Type B pancreatic cell (in vitro differentiated cells): ENCODE measurements around the gene TMEFF1. TPM values are rescaled to one million over a fixed set of nuclear protein-coding genes. Genes with fewer than 3 reads are reported as not detected.
"Not testable (repeated sequence)": the region's sequence is repeated elsewhere in the genome, so short reads cannot be mapped to it uniquely, and the experiment has no call there.

ENCODE experiments used
- DNase-seq: peaks from one replicate; pipeline ENCODE4 v3.0.0; 2021; ENCODE audit warnings: mixed read lengths; ENCODE audit not compliant: unreplicated experiment; ENCODE audit errors: extremely low spot score
- H3K27ac Mint-ChIP-seq: 2 replicates; pipeline ENCODE4 v1.8.0; 2021; ENCODE audit warnings: mild to moderate bottlenecking, mixed read lengths
- H3K27me3 Mint-ChIP-seq: 2 replicates; pipeline ENCODE4 v1.8.0; 2021; ENCODE audit warnings: mixed read lengths
- H3K36me3 Mint-ChIP-seq: 2 replicates; pipeline ENCODE4 v1.8.0; 2021; ENCODE audit warnings: mixed read lengths
- H3K4me1 Mint-ChIP-seq: one replicate; pipeline ENCODE4 v1.8.0; 2021; ENCODE audit warnings: mixed read lengths; ENCODE audit not compliant: unreplicated experiment
- H3K4me3 Mint-ChIP-seq: 2 replicates; pipeline ENCODE4 v1.8.0; 2021; ENCODE audit warnings: mild to moderate bottlenecking, mixed read lengths
- H3K9me3 Mint-ChIP-seq: 2 replicates; pipeline ENCODE4 v1.8.0; 2021; ENCODE audit warnings: mixed read lengths
- total RNA-seq: library from RNA; stranded (reverse); gene quantifications from 2 replicates; pipeline ENCODE4 v1.2.1, GENCODE V29; 2021; ENCODE audit warnings: low replicate concordance
- TF ChIP-seq, protein P1 (sequence below): fragments of 200-600 bp; sonication (generic); conservative IDR thresholded peaks from 2 replicates; pipeline ENCODE4 v1.5.0; 2021; ENCODE audit warnings: antibody characterized with exemption, mild to moderate bottlenecking

The TMEFF1 gene
- total RNA-seq, 1 donor from 2014 or later, result 30.5 TPM

DNA sequence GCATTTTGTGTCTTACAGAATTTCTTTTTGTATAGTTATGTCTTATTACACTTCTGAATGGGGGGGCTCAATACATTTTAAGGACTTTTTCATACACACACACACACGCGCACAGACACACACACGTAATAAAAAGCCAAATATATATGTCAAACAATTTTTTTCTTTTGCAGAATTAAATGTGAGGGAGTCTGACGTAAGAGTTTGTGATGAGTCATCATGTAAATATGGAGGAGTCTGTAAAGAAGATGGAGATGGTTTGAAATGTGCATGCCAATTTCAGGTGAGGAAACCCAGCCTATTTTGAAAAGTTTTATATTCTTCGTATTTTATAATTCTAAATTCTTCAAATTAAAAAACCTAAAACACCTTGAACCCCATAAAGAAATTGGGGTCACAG, 25.6 kb downstream of the TMEFF1 start:
- TF ChIP-seq, protein P1, sequence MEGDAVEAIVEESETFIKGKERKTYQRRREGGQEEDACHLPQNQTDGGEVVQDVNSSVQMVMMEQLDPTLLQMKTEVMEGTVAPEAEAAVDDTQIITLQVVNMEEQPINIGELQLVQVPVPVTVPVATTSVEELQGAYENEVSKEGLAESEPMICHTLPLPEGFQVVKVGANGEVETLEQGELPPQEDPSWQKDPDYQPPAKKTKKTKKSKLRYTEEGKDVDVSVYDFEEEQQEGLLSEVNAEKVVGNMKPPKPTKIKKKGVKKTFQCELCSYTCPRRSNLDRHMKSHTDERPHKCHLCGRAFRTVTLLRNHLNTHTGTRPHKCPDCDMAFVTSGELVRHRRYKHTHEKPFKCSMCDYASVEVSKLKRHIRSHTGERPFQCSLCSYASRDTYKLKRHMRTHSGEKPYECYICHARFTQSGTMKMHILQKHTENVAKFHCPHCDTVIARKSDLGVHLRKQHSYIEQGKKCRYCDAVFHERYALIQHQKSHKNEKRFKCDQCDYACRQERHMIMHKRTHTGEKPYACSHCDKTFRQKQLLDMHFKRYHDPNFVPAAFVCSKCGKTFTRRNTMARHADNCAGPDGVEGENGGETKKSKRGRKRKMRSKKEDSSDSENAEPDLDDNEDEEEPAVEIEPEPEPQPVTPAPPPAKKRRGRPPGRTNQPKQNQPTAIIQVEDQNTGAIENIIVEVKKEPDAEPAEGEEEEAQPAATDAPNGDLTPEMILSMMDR, result no peak
- Mint-ChIP-seq H3K36me3 (peaks cover 20% of the 10 kb centered on the region), H3K9me3 (no peaks in the 10 kb centered on the region), H3K27me3 (no peaks in the 10 kb centered on the region), H3K4me1 (peaks cover 9% of the 10 kb centered on the region), H3K4me3 (no peak overlapping the region), H3K27ac (no peak overlapping the region)
- no peak for DNase-seq

DNA sequence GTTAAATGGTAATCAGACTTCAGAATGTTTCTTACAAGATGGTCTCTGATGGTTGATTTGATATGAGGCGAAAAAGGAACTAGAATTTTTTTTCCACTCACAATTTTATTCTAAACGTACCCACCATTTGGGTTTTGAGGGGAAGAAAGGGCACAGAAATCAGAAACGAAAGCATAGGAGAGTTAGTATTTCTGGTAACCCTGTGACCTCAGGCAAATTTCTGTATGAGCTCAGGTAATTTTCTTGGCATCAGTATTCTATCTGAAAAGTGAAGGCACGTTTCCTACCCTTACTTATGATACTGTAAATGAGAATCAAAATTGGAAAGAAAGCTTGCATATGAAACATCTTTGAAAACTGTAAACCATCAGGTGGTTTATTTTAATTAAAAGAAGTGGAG, 26.5 kb downstream of the TMEFF1 start:
- H3K9me3 Mint-ChIP-seq, result no peaks in the 10 kb centered on the region
- peaks cover 24% of the 10 kb centered on the region for H3K36me3 Mint-ChIP-seq
- no peak overlapping the region for H3K27ac Mint-ChIP-seq
- no peaks in the 10 kb centered on the region for H3K27me3 Mint-ChIP-seq
- no peak overlapping the region for H3K4me3 Mint-ChIP-seq
- no peak for DNase-seq
- peaks cover 9% of the 10 kb centered on the region for H3K4me1 Mint-ChIP-seq
- TF ChIP-seq, protein P1, result no peak

DNA sequence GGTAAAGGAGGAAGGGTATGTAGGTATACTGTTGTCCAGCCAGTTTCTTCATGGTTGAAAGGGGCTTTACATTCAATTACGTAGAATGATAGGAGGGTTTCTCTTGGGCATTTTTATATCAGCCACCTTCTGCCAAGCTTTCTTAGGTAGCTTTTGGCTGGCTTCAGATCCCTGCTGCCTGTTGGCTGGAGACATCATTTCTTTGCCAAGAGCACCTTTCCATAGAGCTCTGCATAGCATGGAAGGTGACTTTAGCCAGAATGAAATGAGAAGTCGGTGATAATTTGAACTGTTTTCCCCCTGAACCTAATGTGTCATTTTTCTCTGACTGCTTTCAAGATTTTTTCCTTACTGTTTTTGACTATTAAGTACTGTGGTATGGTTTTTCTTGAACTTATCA, 26.9 kb downstream of the TMEFF1 start:
- H3K9me3 Mint-ChIP-seq, result no peaks in the 10 kb centered on the region
- no peak for DNase-seq
- H3K27me3 Mint-ChIP-seq, result no peaks in the 10 kb centered on the region
- peaks cover 9% of the 10 kb centered on the region for H3K4me1 Mint-ChIP-seq
- no peak overlapping the region for H3K27ac Mint-ChIP-seq
- TF ChIP-seq, protein P1, result no peak
- peaks cover 24% of the 10 kb centered on the region for H3K36me3 Mint-ChIP-seq
- no peak overlapping the region for H3K4me3 Mint-ChIP-seq

DNA sequence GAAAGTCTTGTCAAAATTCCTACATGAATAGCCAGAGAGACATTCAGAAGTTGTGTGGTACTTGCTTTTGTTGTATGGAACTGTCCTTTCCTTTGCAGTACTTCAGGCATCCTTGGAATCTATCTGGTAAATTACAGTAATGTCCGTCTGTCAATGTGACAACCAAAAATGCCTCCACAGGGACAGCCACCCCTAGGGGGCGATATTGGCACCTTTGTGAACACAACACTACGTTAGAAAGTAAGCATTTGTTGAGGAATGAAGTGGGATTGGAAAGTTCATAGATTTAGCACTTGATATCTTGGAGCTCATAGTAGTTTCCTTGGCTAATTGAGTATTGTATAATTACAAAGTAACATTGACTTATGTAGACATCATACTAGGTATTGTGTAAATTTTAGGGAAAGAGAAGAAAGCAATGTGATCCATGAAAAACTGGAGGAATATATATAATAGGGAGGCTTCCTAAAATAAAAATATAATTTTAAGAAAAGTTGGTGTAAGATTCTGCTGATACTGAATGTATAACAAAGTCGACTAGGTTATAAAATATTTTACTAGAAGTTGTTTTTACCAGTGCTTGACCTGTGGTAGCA, 32.7 kb downstream of the TMEFF1 start:
- Mint-ChIP-seq H3K36me3 (peaks cover 44% of the 10 kb centered on the region), H3K4me1 (no peaks in the 10 kb centered on the region), H3K27me3 (no peaks in the 10 kb centered on the region), H3K4me3 (no peak overlapping the region), H3K27ac (no peak overlapping the region), H3K9me3 (peaks cover 9% of the 10 kb centered on the region)
- TF ChIP-seq, protein P1, result peak; percentile 77
- no peak for DNase-seq

DNA sequence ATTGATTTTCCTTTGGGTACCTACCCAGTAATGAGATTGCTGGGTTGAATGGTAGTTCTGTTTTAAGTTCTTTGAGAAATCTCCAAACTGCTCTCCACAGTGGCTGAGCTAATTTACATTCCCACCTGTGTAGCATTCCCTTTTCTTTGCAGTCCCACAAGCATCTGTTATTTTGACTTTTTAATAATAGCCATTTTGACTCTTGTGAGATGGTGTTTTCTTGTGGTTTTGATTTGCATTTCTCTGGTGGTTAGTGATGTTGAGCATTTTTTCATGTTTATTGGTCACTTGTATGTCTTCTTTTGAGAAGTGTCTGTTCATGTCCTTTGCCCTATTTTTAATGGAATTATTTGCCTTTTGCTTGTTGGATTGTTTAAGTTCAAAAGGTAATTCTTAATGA, 34.4 kb downstream of the TMEFF1 start:
- DNase-seq, H3K9me3 Mint-ChIP-seq, H3K4me1 Mint-ChIP-seq, H3K27me3 Mint-ChIP-seq, H3K4me3 Mint-ChIP-seq, H3K27ac Mint-ChIP-seq: not testable (repeated sequence)
- peaks cover 44% of the 10 kb centered on the region for H3K36me3 Mint-ChIP-seq

DNA sequence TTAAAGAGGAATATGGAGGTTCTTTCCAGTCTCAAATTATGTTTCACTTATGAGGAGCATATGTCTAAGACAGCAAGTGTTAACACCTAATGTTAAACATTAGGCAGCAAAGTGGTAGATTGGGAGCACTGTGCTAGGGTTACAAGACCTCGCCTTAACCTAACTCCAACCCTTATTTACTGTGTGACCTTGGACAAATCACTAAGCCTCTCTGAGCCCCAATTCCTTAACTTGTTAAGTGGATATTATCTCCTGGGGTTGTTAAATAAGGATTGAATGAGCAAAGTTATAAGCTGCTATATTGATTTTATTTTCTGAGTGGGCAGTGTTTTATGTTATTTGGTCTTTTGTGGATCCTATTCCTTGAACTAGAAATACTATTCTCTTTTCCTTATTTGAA, 38.3 kb downstream of the TMEFF1 start:
- Mint-ChIP-seq H3K36me3 (peaks cover 29% of the 10 kb centered on the region), H3K27me3 (no peaks in the 10 kb centered on the region), H3K4me1 (no peaks in the 10 kb centered on the region), H3K4me3 (no peak overlapping the region), H3K9me3 (peaks cover 5% of the 10 kb centered on the region), H3K27ac (no peak overlapping the region)
- no peak for DNase-seq
- TF ChIP-seq, protein P1, result no peak
